VCaP (cell line): ENCODE results near the gene ABCA12.

Experiments
- H3K27ac ChIP-seq: fragments of 450-650 bp; 2 replicates; pipeline ENCODE4 v1.5.1; 2017
- CTCF ChIP-seq: fragments of 450-650 bp; conservative IDR thresholded peaks from 2 replicates; pipeline ENCODE4 v1.5.1; 2017; ENCODE audit warnings: mild to moderate bottlenecking, moderate library complexity

The ABCA12 gene

GRCh38 chr2:215144106-215144875 is 5.9 kb upstream of the ABCA12 start:
- TF ChIP-seq CTCF: no peak
- H3K27ac ChIP-seq: no peak overlapping the region

GRCh38 chr2:215143458-215143857 is 5.0 kb upstream of the ABCA12 start:
- TF ChIP-seq CTCF: no peak
- H3K27ac ChIP-seq: no peak overlapping the region

GRCh38 chr2:215141706-215142105 is 3.3 kb upstream of the ABCA12 start:
- TF ChIP-seq CTCF: no peak
- no peak overlapping the region for H3K27ac ChIP-seq

- no peak overlapping the region for H3K27ac ChIP-seq
- TF ChIP-seq CTCF: no peak
Observed at GRCh38 chr2:215140166-215140707, 1.8 kb upstream of the ABCA12 start.

- no peak overlapping the region for H3K27ac ChIP-seq
- TF ChIP-seq CTCF: no peak
Observed at GRCh38 chr2:215137741-215138340, 585 bp downstream of the ABCA12 start.

GRCh38 chr2:215137329-215137686 is 1.1 kb downstream of the ABCA12 start:
- no peak overlapping the region for H3K27ac ChIP-seq

More at GRCh38 chr2:215137329-215137686, 1.1 kb downstream of the ABCA12 start:
- TF ChIP-seq CTCF: no peak
